H1 (cell line): ENCODE measurements around the gene SECTM1. TPM values are rescaled to one million over a fixed set of nuclear protein-coding genes. Genes with fewer than 3 reads are reported as not detected.

ENCODE experiments used
- CTCF ChIA-PET: fragments of 300-600 bp; sonication (Branson Sonifier 250); formaldehyde crosslinking; loops from one replicate; lab custom pipeline; 2021; ENCODE audit not compliant: partially characterized antibody; lab: Charles Lee
- POLR2A ChIA-PET: fragments of 300-600 bp; sonication (Branson Sonifier 250); formaldehyde crosslinking; loops from one replicate; lab custom pipeline; 2021; ENCODE audit warnings: inconsistent platforms; ENCODE audit not compliant: partially characterized antibody; lab: Charles Lee
- DNase-seq, 2 experiments: peaks; one replicate each; pipeline versions ENCODE4 v3.0.0 to v3.0.0-alpha.2; 2010 to 2022; ENCODE audit warnings: low spot score in 2 of 2, low read depth in 1 of 2, mixed read lengths in 1 of 2
- FAIRE-seq: peaks from 2 replicates; lab custom pipeline; 2011; peaks lifted over from hg19 to GRCh38; lab: Jason Lieb, UNC
- H2AFZ ChIP-seq: 2 replicates; pipeline ENCODE4 v1.8.1; 2012; ENCODE audit warnings: low read length, inconsistent platforms
- H2AK5ac ChIP-seq: 2 replicates; pipeline ENCODE4 v1.6.1; 2013; ENCODE audit warnings: low read depth, low read length
- H2BK120ac ChIP-seq: replicated peaks from 2 replicates; pipeline ENCODE3; 2013; ENCODE audit warnings: low read depth, low read length, inconsistent platforms
- H2BK12ac ChIP-seq: 2 replicates; pipeline ENCODE4 v1.6.1; 2013; ENCODE audit warnings: low read depth, low read length
- H2BK15ac ChIP-seq: 2 replicates; pipeline ENCODE4 v1.6.1; 2013; ENCODE audit warnings: low read length
- H2BK20ac ChIP-seq: 2 replicates; pipeline ENCODE4 v1.6.1; 2013; ENCODE audit warnings: low read length
- H2BK5ac ChIP-seq: 2 replicates; pipeline ENCODE4 v1.6.1; 2013; ENCODE audit warnings: low read depth, low read length
- H3K14ac ChIP-seq: 2 replicates; pipeline ENCODE4 v1.6.1; 2013; ENCODE audit warnings: inconsistent platforms; ENCODE audit not compliant: insufficient read length
- H3K18ac ChIP-seq: 2 replicates; pipeline ENCODE4 v1.6.1; 2013; ENCODE audit warnings: low read length; ENCODE audit errors: extremely low read depth
- H3K23ac ChIP-seq: 2 replicates; pipeline ENCODE4 v1.6.1; 2013; ENCODE audit warnings: inconsistent platforms; ENCODE audit not compliant: insufficient read length
- H3K23me2 ChIP-seq: 2 replicates; pipeline ENCODE4 v1.6.1; 2013; ENCODE audit warnings: low read depth, low read length
- H3K27ac ChIP-seq: 2 replicates; pipeline ENCODE4 v1.6.1; 2011; ENCODE audit warnings: low read depth, low read length, inconsistent platforms
- H3K27me3 ChIP-seq, 4 experiments: replicated peaks in 1 of 4; 1 replicate in 1 of 4; 2 replicates in 3 of 4; pipeline versions ENCODE4 v1.6.1 to v1.8.1; 2011 to 2013; ENCODE audit warnings: low read length in 3 of 4, mild to moderate bottlenecking in 3 of 4, inconsistent platforms in 2 of 4, mixed read lengths in 2 of 4, moderate library complexity in 1 of 4; ENCODE audit not compliant: control insufficient read depth in 3 of 4, insufficient read depth in 3 of 4; ENCODE audit errors: extremely low read depth in 1 of 4
- H3K36me3 ChIP-seq, 4 experiments: 2 replicates each; pipeline versions ENCODE4 v1.6.1 to v1.8.1; 2011 to 2013; ENCODE audit warnings: mild to moderate bottlenecking in 4 of 4, low read length in 3 of 4, moderate library complexity in 2 of 4, control low read depth in 1 of 4, inconsistent platforms in 1 of 4; ENCODE audit not compliant: insufficient read depth in 4 of 4, control insufficient read depth in 2 of 4
- H3K4ac ChIP-seq: replicated peaks from 2 replicates; pipeline ENCODE3; 2013; ENCODE audit warnings: low read length, low read depth, mixed read lengths, inconsistent platforms; ENCODE audit not compliant: insufficient read length
- H3K4me1 ChIP-seq, 4 experiments: replicated peaks in 1 of 4; 1 replicate in 1 of 4; 2 replicates in 3 of 4; pipeline versions ENCODE4 v1.6.1 to v1.8.1; 2011 to 2013; ENCODE audit warnings: low read length in 3 of 4, inconsistent platforms in 2 of 4, mixed read lengths in 1 of 4; ENCODE audit not compliant: insufficient read depth in 4 of 4, control insufficient read depth in 3 of 4
- H3K4me2 ChIP-seq, 2 experiments: 2 replicates each; pipeline versions ENCODE4 v1.6.1 to v1.8.1; 2011 to 2013; ENCODE audit warnings: low read depth in 2 of 2, low read length in 2 of 2, control low read depth in 1 of 2, inconsistent platforms in 1 of 2, mild to moderate bottlenecking in 1 of 2; ENCODE audit not compliant: insufficient read depth in 1 of 2
- H3K4me3 ChIP-seq, 4 experiments: fragments of 200-600, 300-600 bp in 1 of 4; sonication (generic), shearing (Covaris generic), sonication (Bioruptor Twin) in 1 of 4; 2 replicates each; pipeline versions ENCODE4 v1.5.1 to v1.8.1; 2011 to 2016; ENCODE audit warnings: low read length in 4 of 4, low read depth in 3 of 4, control low read depth in 2 of 4, inconsistent platforms in 2 of 4, mild to moderate bottlenecking in 2 of 4, mixed read lengths in 1 of 4, moderate library complexity in 1 of 4; ENCODE audit not compliant: insufficient read depth in 2 of 4; ENCODE audit errors: extremely low read depth in 1 of 4
- H3K56ac ChIP-seq: replicated peaks from 2 replicates; pipeline ENCODE3; 2013; ENCODE audit warnings: low read depth, mild to moderate bottlenecking, mixed read lengths, low read length, inconsistent platforms; ENCODE audit not compliant: insufficient read length
- H3K79me1 ChIP-seq: 2 replicates; pipeline ENCODE4 v1.6.1; 2013; ENCODE audit warnings: low read depth, low read length, control low read depth
- H3K79me2 ChIP-seq, 2 experiments: 2 replicates each; pipeline versions ENCODE4 v1.6.1 to v1.8.1; 2012 to 2013; ENCODE audit warnings: low read length in 2 of 2, mild to moderate bottlenecking in 2 of 2, inconsistent platforms in 1 of 2; ENCODE audit not compliant: insufficient read depth in 2 of 2, control insufficient read depth in 1 of 2
- H3K9ac ChIP-seq, 4 experiments: replicated peaks in 1 of 4; 1 replicate in 1 of 4; 2 replicates in 3 of 4; pipeline versions ENCODE4 v1.6.1 to v1.8.1; 2011 to 2013; ENCODE audit warnings: low read depth in 3 of 4, low read length in 3 of 4, control low read depth in 2 of 4, mild to moderate bottlenecking in 2 of 4, moderate library complexity in 2 of 4, inconsistent platforms in 1 of 4; ENCODE audit errors: extremely low read depth in 1 of 4
- H3K9me3 ChIP-seq, 2 experiments: 2 replicates each; pipeline versions ENCODE4 v1.6.1 to v1.8.1; 2012 to 2013; ENCODE audit warnings: mild to moderate bottlenecking in 2 of 2, moderate library complexity in 2 of 2, control low read depth in 1 of 2, inconsistent platforms in 1 of 2, low read depth in 1 of 2, low read length in 1 of 2, mixed read lengths in 1 of 2; ENCODE audit not compliant: insufficient read depth in 2 of 2
- H4K20me1 ChIP-seq, 2 experiments: replicated peaks in 1 of 2; 2 replicates each; pipeline versions ENCODE3 to v1.8.1; 2011 to 2013; ENCODE audit warnings: inconsistent platforms in 2 of 2, low read length in 2 of 2, mild to moderate bottlenecking in 1 of 2; ENCODE audit not compliant: insufficient read depth in 2 of 2, control insufficient read depth in 1 of 2
- H4K5ac ChIP-seq: 2 replicates; pipeline ENCODE4 v1.6.1; 2013; ENCODE audit warnings: low read length, low read depth, mixed read lengths, inconsistent platforms; ENCODE audit not compliant: insufficient read length
- H4K8ac ChIP-seq: 2 replicates; pipeline ENCODE4 v1.8.0; 2013; ENCODE audit warnings: mild to moderate bottlenecking, moderate library complexity, low read length, inconsistent platforms; ENCODE audit not compliant: insufficient read depth; ENCODE audit errors: extremely low read depth
- H4K91ac ChIP-seq: replicated peaks from 2 replicates; pipeline ENCODE3; 2013; ENCODE audit warnings: low read length, mixed read lengths, inconsistent platforms; ENCODE audit not compliant: insufficient read length
- BCL11A ChIP-seq, 2 experiments: IDR thresholded peaks; one replicate each; pipeline ENCODE4 v1.6.1; 2011; ENCODE audit warnings: low read depth in 2 of 2, low read length in 2 of 2, mild to moderate bottlenecking in 2 of 2
- CHD2 ChIP-seq: IDR thresholded peaks from 2 replicates; pipeline ENCODE4 v1.6.1; 2012; ENCODE audit warnings: low read length, improper control_type of control experiment
- EGR1 ChIP-seq: IDR thresholded peaks from 2 replicates; pipeline ENCODE4 v1.6.1; 2011; ENCODE audit warnings: low read depth, low read length, borderline replicate concordance
- EP300 ChIP-seq, 2 experiments: IDR thresholded peaks; 1 replicate in 1 of 2; 2 replicates in 1 of 2; pipeline ENCODE4 v1.6.1; 2011 to 2012; ENCODE audit warnings: low read depth in 2 of 2, low read length in 2 of 2, mild to moderate bottlenecking in 2 of 2, borderline replicate concordance in 1 of 2, inconsistent platforms in 1 of 2, moderate library complexity in 1 of 2
- JUN ChIP-seq: IDR thresholded peaks from 2 replicates; pipeline ENCODE4 v1.6.1; 2011; ENCODE audit warnings: low read depth, mild to moderate bottlenecking, improper control_type of control experiment, low read length
- POU5F1 ChIP-seq: IDR thresholded peaks from 2 replicates; pipeline ENCODE4 v1.6.1; 2011; ENCODE audit warnings: low read depth, mild to moderate bottlenecking, low read length, moderate library complexity
- RAD21 ChIP-seq, 2 experiments: IDR thresholded peaks in 1 of 2; conservative IDR thresholded peaks in 1 of 2; 2 replicates each; pipeline ENCODE4 v1.6.1; 2011; ENCODE audit warnings: low read depth in 2 of 2, low read length in 2 of 2, improper control_type of control experiment in 1 of 2, inconsistent platforms in 1 of 2, mild to moderate bottlenecking in 1 of 2, moderate library complexity in 1 of 2
- RFX5 ChIP-seq: IDR thresholded peaks from 2 replicates; pipeline ENCODE4 v1.6.1; 2011; ENCODE audit warnings: low read depth, low read length, improper control_type of control experiment, borderline replicate concordance
- TCF12 ChIP-seq: IDR thresholded peaks from 2 replicates; pipeline ENCODE4 v1.6.1; 2011; ENCODE audit warnings: low read depth, mild to moderate bottlenecking, low read length
- TEAD4 ChIP-seq: IDR thresholded peaks from 2 replicates; pipeline ENCODE4 v1.6.1; 2012; ENCODE audit warnings: low read depth, low read length, inconsistent platforms, mixed read lengths
- WGBS, 2 experiments: shearing (Covaris generic) in 1 of 2; methylation state at CpG; one replicate each; pipeline versions ENCODE4 v1.1.6 to v1.1.7; 2013 to 2015; ENCODE audit warnings: low lambda C conversion rate in 2 of 2, mixed read lengths in 2 of 2, inconsistent platforms in 1 of 2, low coverage in 1 of 2, missing lambda C conversion rate in 1 of 2; ENCODE audit not compliant: insufficient replicate concordance in 2 of 2, insufficient coverage in 1 of 2, insufficient read length in 1 of 2; ENCODE audit errors: extremely low coverage in 1 of 2, missing lambda C conversion rate in 1 of 2; 5-methylcytosine and 5-hydroxymethylcytosine counted together
- polyA plus RNA-seq, 7 experiments: library from polyadenylated mRNA; depleted of rRNA in 3 of 7; stranded (reverse) in 5 of 7; unstranded in 2 of 7; fragments of >200 nt in 5 of 7; fragments of 200-250 nt in 2 of 7; gene quantifications; 1 replicate in 5 of 7; 2 replicates in 1 of 7; 4 replicates in 1 of 7; pipeline versions ENCODE4 v1.2.1 to v1.2.3, GENCODE V29; 2011 to 2013; ENCODE audit warnings: missing spikeins in 2 of 7, mixed read lengths in 2 of 7
- total RNA-seq: library from RNA; stranded (reverse); fragmentation: NEBNext Ultra II Directional; extraction: Animal tissue kit (Norgen Biotek cat#: 25700); gene quantifications from 2 replicates; pipeline ENCODE4 v1.2.1, GENCODE V29; 2021

Gene SECTM1
- total and polyA plus RNA-seq, 2 of the 8 experiments (the other 6 are each of a cell fraction or from before 2014, with no cell fraction given) = 0.20 to 0.65 TPM

DNA sequence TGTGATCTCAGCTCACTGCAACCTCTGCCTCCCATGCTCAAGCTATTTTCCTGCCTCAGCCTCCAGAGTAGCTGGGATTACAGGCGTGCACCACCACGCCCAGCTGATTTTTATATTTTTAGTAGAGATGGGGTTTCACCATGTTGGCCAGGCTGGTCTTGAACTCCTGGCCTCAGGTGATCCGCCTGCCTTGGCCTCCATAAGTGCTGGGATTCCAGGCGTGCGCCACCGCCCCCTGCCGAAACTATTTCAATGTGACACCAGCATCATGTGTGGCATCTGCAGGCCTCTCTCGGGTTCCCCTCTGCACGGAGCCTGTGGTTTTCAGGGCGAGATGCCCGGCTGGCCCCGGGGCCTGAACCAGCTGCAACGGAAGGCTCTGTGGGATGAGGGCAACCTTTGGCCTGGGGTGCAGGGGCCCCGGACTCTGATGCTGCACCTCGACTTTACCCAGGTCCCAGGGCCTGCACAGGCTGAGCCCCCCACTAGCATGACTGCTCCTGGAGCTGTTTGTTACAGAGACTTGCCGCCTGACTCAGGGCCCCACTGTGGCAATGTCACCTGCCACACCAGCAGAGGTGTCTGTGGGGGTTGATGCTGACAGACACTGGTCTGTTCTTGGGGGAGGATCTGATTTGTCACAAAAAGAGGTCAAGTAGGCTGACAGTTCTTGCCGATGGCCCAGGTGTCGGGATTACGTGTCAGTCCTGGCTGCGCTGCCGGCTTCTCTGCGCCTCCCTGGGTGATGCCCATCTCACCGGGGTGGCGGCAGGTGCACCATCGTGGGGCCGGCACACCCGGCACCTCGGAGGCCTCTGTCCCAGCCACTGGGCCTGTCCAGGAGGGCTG is 16.8 kb upstream of the SECTM1 start:
- Histone ChIP-seq H2BK120ac (no peak overlapping the region), H3K79me1 (no peaks in the 10 kb centered on the region), H3K18ac (no peak overlapping the region), H3K23me2 (no peaks in the 10 kb centered on the region), H2BK5ac (no peak overlapping the region), H4K5ac (no peak overlapping the region), H3K27me3 (no peaks in the 10 kb centered on the region; a peak in 1 of 7 replicates), H3K4me1 (no peaks in the 10 kb centered on the region; a peak in 1 of 7 replicates), H4K8ac (no peak overlapping the region), H4K91ac (no peak overlapping the region), H3K27ac (no peak overlapping the region), H4K20me1 (no peaks in the 10 kb centered on the region), H2AK5ac (no peak overlapping the region), H3K4me3 (no peak overlapping the region), H2AFZ (no peak overlapping the region), H2BK12ac (no peak overlapping the region), H3K14ac (no peak overlapping the region), H3K4me2 (no peak overlapping the region), H3K79me2 (no peaks in the 10 kb centered on the region), H3K9ac (no peak overlapping the region), H3K36me3 (no peaks in the 10 kb centered on the region), H2BK20ac (no peak overlapping the region), H3K9me3 (no peaks in the 10 kb centered on the region), H2BK15ac (no peak overlapping the region), H3K23ac (no peak overlapping the region), H3K4ac (no peak overlapping the region), H3K56ac (no peak overlapping the region)
- FAIRE-seq (no peak), DNase-seq (no peak)
- POLR2A ChIA-PET = interaction anchor here (0.6 kb wide), 1 partner anchor 56 kb away, joined by 3 read pairs; no protein-coding TSS in a partner anchor
- CTCF ChIA-PET = interaction anchor here (0.6 to 2.3 kb wide), 34 partner anchors 11 to 1738 kb away, joined by 3 to 9 read pairs (median 4); partner anchors contain the start of gene SECTM1
- WGBS, 2 experiments = 91% methylated on average over 28 of the region's 28 CpGs; no CpG with 5 or more reads in 1 of the 2 experiments
- TF ChIP-seq TEAD4 = no peak
- TF ChIP-seq JUN = no peak
- no peak for TF ChIP-seq CHD2
- TF ChIP-seq RAD21 (IDR thresholded peaks at IDR 0.05 in 1 of 2, conservative IDR thresholded peaks at IDR 0.05 in 1 of 2; ENCODE audit: low read depth in 2 of 2, low read length in 2 of 2) = peak in 1 of 2 experiments; percentile 19; a peak in 1 of 4 replicates
- TF ChIP-seq EGR1 = no peak
- no peak for TF ChIP-seq BCL11A (IDR thresholded peaks at IDR 0.05; ENCODE audit: low read depth in 2 of 2, low read length in 2 of 2)
- no peak for TF ChIP-seq EP300 (IDR thresholded peaks at IDR 0.05; ENCODE audit: borderline replicate concordance in 1 of 2, low read depth in 2 of 2, low read length in 2 of 2)
- TF ChIP-seq TCF12 = no peak
- TF ChIP-seq POU5F1 = no peak
- TF ChIP-seq RFX5 = no peak
